ENCODE results near the gene TEX264.

DNA sequence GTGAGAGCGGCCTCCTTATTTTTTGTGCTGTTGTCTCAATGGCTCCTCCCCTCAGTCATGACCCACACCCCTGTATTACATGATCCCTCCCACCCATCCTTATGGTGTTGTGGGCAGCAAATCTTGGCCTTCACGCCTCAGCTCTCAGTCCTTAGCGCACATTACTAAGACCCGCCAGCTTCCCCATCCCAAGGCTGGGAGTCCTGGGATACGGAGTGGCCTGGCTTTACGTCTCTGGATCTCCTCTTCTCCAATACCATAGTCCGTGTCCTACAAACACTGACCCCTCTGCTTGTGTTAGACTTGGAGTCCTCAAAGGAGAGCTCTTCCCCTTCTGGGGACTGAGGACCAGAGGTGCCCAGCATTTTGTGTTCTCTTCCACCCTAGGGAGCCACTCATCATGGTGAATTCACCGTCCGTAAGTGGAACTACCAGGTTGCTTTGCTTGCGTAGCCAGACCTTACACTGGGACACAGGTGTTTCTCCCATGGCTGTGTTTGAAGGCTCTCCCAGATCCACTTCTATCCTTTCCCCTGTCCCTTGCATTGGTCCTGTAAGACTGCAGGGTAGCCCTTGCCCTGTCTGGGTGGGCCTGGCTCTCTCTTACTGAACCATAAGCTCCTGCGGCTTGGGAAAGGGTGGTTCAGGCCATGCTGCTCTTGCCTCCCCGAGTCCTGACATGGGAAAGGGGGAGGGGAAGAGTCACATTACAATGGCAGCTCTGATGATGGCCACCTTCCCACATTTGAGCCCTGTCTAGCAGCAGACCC lies 49.4 kb downstream of the TEX264 start:
- TF ChIP-seq, protein P1, sequence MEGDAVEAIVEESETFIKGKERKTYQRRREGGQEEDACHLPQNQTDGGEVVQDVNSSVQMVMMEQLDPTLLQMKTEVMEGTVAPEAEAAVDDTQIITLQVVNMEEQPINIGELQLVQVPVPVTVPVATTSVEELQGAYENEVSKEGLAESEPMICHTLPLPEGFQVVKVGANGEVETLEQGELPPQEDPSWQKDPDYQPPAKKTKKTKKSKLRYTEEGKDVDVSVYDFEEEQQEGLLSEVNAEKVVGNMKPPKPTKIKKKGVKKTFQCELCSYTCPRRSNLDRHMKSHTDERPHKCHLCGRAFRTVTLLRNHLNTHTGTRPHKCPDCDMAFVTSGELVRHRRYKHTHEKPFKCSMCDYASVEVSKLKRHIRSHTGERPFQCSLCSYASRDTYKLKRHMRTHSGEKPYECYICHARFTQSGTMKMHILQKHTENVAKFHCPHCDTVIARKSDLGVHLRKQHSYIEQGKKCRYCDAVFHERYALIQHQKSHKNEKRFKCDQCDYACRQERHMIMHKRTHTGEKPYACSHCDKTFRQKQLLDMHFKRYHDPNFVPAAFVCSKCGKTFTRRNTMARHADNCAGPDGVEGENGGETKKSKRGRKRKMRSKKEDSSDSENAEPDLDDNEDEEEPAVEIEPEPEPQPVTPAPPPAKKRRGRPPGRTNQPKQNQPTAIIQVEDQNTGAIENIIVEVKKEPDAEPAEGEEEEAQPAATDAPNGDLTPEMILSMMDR (IDR thresholded peaks at IDR 0.05) = no peak
- TF ChIP-seq POLR2A (IDR thresholded peaks at IDR 0.05) = no peak
